CD4-positive, alpha-beta memory T cell (primary cell): ENCODE results near the gene APH1B. TPM values are rescaled to one million over a fixed set of nuclear protein-coding genes. Genes with fewer than 3 reads are reported as not detected.

Experiments
- CTCF ChIA-PET: fragments of 350-600 bp; sonication (Branson Sonifier 250); formaldehyde crosslinking; loops from one replicate; lab custom pipeline; 2021; ENCODE audit warnings: inconsistent platforms; ENCODE audit not compliant: partially characterized antibody; lab: Charles Lee
- POLR2A ChIA-PET: fragments of 350-600 bp; sonication (Branson Sonifier 250); formaldehyde crosslinking; loops from one replicate; lab custom pipeline; 2021; ENCODE audit not compliant: partially characterized antibody; lab: Charles Lee
- DNase-seq, 5 donors: peaks; one replicate each; pipeline versions ENCODE4 v3.0.0 to v3.0.0-alpha.2; 2020 to 2022; ENCODE audit warnings: mixed read lengths in 1 of 5
- H3K27ac ChIP-seq: one replicate; pipeline ENCODE4 v1.7.0; 2013; ENCODE audit warnings: low read depth, low read length
- H3K27me3 ChIP-seq: 2 replicates; pipeline ENCODE4 v1.7.0; 2013; ENCODE audit warnings: mild to moderate bottlenecking, low read length, moderate library complexity; ENCODE audit not compliant: insufficient read depth
- H3K36me3 ChIP-seq: 2 replicates; pipeline ENCODE4 v1.7.0; 2013; ENCODE audit warnings: mild to moderate bottlenecking, low read length, moderate library complexity; ENCODE audit not compliant: insufficient read depth
- H3K4me1 ChIP-seq: 2 replicates; pipeline ENCODE4 v1.7.0; 2013; ENCODE audit warnings: mild to moderate bottlenecking, low read length, moderate library complexity; ENCODE audit not compliant: insufficient read depth
- H3K4me3 ChIP-seq, 2 donors: one replicate each; pipeline ENCODE4 v1.7.0; 2013; ENCODE audit warnings: low read length in 2 of 2, mild to moderate bottlenecking in 1 of 2
- H3K9me3 ChIP-seq, 2 donors: one replicate each; pipeline ENCODE4 v1.7.0; 2013; ENCODE audit warnings: low read length in 2 of 2, control low read depth in 1 of 2; ENCODE audit not compliant: control insufficient read depth in 1 of 2
- H3K27ac Mint-ChIP-seq, 7 donors: one replicate each; pipeline ENCODE4 v1.8.0; 2020 to 2021; ENCODE audit warnings: mixed read lengths in 7 of 7, mild to moderate bottlenecking in 6 of 7, inconsistent platforms in 3 of 7, moderate library complexity in 3 of 7
- H3K27me3 Mint-ChIP-seq, 2 donors: one replicate each; pipeline ENCODE4 v1.8.0; 2020 to 2021; ENCODE audit warnings: mixed read lengths in 2 of 2
- H3K36me3 Mint-ChIP-seq, 2 donors: one replicate each; pipeline ENCODE4 v1.8.0; 2020 to 2021; ENCODE audit warnings: mixed read lengths in 2 of 2, inconsistent platforms in 1 of 2, mild to moderate bottlenecking in 1 of 2
- H3K4me1 Mint-ChIP-seq, 4 donors: one replicate each; pipeline ENCODE4 v1.8.0; 2020 to 2021; ENCODE audit warnings: mixed read lengths in 4 of 4, mild to moderate bottlenecking in 1 of 4
- H3K4me3 Mint-ChIP-seq, 8 donors: one replicate each; pipeline ENCODE4 v1.8.0; 2020 to 2021; ENCODE audit warnings: mixed read lengths in 8 of 8, mild to moderate bottlenecking in 7 of 8, moderate library complexity in 6 of 8, inconsistent platforms in 3 of 8
- H3K9me3 Mint-ChIP-seq, 8 donors: one replicate each; pipeline ENCODE4 v1.8.0; 2020 to 2021; ENCODE audit warnings: mixed read lengths in 8 of 8, mild to moderate bottlenecking in 5 of 8, inconsistent platforms in 3 of 8, moderate library complexity in 1 of 8
- intact Hi-C: fragments of 100-400 bp; cut with micrococcal nuclease; formaldehyde crosslinking; loops from one replicate; pipeline ENCODE4 v1.15.1; 2023
- polyA plus RNA-seq, 2 donors: library from polyadenylated mRNA; unstranded; fragments of 300-500 nt; fragmentation: Illumina TruSeq; gene quantifications; one replicate each; pipeline ENCODE4 v1.2.3, GENCODE V29; 2021
- total RNA-seq, 2 experiments: library from RNA; stranded (reverse); gene quantifications; one replicate each; pipeline ENCODE4 v1.2.3, GENCODE V29; 2021

The APH1B gene
- total and polyA plus RNA-seq, 4 experiments from 2014 or later, result 11.9 to 28.4 (median 18.2) TPM

DNA sequence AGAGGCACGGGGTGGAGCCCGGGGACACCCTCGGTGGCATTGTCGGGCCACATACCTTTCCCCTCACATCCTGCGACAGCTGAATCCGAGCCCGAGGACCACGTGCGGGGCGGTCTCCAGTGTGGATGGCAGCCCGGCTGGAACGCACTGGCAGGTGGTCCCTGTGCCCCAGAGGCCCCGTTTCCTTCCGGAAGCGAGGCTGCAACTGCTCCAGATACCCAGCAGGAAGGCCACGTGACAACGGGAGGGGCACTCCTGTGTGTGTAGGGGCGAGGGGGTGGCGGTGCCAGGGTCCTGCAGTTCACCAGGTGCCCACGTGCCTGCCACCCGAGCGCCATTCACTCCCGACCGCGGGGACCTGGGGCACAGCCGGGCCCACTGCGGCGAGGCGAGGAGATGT is 44.1 kb downstream of the APH1B start:
- CTCF ChIA-PET, result no interaction called here
- DNase-seq, result no peak
- Mint-ChIP-seq H3K4me1 (no peaks in the 10 kb centered on the region), H3K4me3 (no peak overlapping the region), H3K27me3 (peaks cover 0 to 2% of the 10 kb centered on the region in 2 donors), H3K9me3 (no peaks in the 10 kb centered on the region), H3K36me3 (no peaks in the 10 kb centered on the region), H3K27ac (no peak overlapping the region)
- no peaks in the 10 kb centered on the region for H3K4me1 ChIP-seq
- POLR2A ChIA-PET, result no interaction called here
- no peaks in the 10 kb centered on the region for H3K9me3 ChIP-seq
- intact Hi-C loops, result no loop called here
- no peaks in the 10 kb centered on the region for H3K27me3 ChIP-seq
- no peaks in the 10 kb centered on the region for H3K36me3 ChIP-seq
- H3K27ac ChIP-seq, result no peak overlapping the region
- no peak overlapping the region for H3K4me3 ChIP-seq

DNA sequence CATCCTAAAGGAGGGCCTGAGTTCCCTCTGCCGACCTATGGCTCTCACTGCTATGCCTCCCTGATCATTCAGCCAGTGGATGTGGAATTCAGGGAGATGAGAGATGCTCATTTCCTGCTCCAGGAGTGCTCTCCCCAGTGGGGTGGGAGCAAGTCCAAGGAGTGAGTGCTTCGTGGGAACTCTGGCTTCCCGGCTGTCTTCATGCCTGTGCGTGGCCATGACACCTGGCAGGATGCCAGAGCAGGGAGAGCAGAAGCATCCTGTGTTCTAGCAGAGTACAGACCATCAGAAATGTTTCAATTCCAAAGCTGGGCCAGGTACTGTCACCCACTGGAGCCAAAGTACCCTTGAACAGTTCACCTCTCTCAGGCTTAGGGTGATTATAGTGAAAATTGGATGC is 45.1 kb downstream of the APH1B start:
- Histone ChIP-seq H3K4me1 (no peaks in the 10 kb centered on the region), H3K27ac (no peak overlapping the region), H3K36me3 (no peaks in the 10 kb centered on the region), H3K27me3 (no peaks in the 10 kb centered on the region), H3K4me3 (no peak overlapping the region), H3K9me3 (no peaks in the 10 kb centered on the region)
- CTCF ChIA-PET, result no interaction called here
- no peak overlapping the region for H3K4me3 Mint-ChIP-seq
- DNase-seq, result no peak
- intact Hi-C loops, result no loop called here
- no peaks in the 10 kb centered on the region for H3K36me3 Mint-ChIP-seq
- peaks cover 0 to 2% of the 10 kb centered on the region in 2 donors for H3K27me3 Mint-ChIP-seq
- H3K4me1 Mint-ChIP-seq, result no peaks in the 10 kb centered on the region
- no peak overlapping the region for H3K27ac Mint-ChIP-seq
- no peaks in the 10 kb centered on the region for H3K9me3 Mint-ChIP-seq
- POLR2A ChIA-PET, result no interaction called here

DNA sequence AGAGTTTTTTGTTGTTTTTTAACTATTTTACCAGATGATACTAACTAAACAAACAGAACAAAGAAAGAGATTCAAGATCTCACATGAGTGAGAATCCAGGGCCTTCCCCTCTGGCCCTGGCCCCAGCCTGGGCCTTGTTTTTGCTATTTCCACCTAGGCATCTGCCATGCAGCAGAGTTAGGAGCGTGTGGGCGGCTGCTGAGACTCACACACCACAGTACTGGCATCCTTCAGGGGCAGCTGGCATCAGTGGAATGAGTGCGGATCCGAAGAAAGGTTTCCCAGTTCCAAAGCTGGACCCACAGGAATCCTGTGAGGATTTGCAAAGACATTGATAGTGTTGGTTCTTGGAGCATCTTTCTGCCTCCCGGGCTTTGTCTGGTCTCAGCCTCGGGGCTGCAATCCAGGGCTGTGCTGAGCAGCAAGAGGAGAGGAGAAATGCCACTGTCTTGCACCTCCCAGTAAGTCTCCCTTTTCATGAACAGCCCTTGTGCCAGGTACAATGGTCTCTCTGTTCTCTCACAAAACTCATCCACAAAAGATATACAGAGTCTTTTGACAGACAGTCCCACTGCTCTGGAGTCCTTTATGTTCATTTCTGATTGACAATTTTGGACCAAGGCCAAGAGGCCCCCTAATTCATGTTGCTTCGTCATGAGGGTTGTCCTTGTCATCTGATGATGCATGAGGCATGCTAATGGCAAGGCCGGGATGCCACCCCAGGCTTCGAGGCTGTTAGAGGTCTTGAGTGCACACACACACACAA is 46.6 kb downstream of the APH1B start:
- Mint-ChIP-seq H3K4me3 (no peak overlapping the region), H3K27ac (no peak overlapping the region), H3K36me3 (no peaks in the 10 kb centered on the region), H3K9me3 (no peaks in the 10 kb centered on the region), H3K4me1 (no peaks in the 10 kb centered on the region), H3K27me3 (peaks cover 0 to 5% of the 10 kb centered on the region in 2 donors)
- POLR2A ChIA-PET, result no interaction called here
- Histone ChIP-seq H3K4me1 (no peaks in the 10 kb centered on the region), H3K36me3 (no peaks in the 10 kb centered on the region), H3K27ac (no peak overlapping the region), H3K4me3 (no peak overlapping the region), H3K27me3 (no peaks in the 10 kb centered on the region), H3K9me3 (no peaks in the 10 kb centered on the region)
- DNase-seq, result no peak
- CTCF ChIA-PET, result no interaction called here
- intact Hi-C loops, result no loop called here

DNA sequence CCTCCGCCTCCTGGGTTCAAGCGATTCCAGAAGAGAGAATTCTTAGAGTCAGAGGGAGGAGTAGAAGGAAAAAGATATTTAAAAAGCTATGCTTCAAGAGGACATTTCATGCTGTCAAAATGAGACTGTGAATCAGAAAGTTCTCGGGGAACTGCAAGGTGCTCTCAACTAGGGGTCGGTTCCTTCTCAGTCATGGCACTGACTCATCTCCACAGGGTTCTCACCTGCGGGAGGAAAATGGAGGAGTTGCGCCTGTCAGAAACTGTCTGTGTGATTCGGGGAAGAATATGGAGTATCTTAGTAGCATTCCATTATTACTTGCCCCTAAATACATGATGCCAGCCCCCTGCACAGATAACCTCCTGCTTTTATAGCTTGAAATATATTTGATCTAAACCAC is 47.4 kb downstream of the APH1B start:
- Mint-ChIP-seq H3K27ac (no peak overlapping the region), H3K4me1 (no peaks in the 10 kb centered on the region), H3K36me3 (no peaks in the 10 kb centered on the region), H3K9me3 (no peaks in the 10 kb centered on the region), H3K4me3 (no peak overlapping the region), H3K27me3 (peaks cover 0 to 5% of the 10 kb centered on the region in 2 donors)
- no peaks in the 10 kb centered on the region for H3K36me3 ChIP-seq
- H3K4me1 ChIP-seq, result no peaks in the 10 kb centered on the region
- no peaks in the 10 kb centered on the region for H3K9me3 ChIP-seq
- DNase-seq, result no peak
- no peaks in the 10 kb centered on the region for H3K27me3 ChIP-seq
- no peak overlapping the region for H3K27ac ChIP-seq
- no peak overlapping the region for H3K4me3 ChIP-seq
- ChIA-PET CTCF (no interaction called here), POLR2A (no interaction called here)
- intact Hi-C loops, result no loop called here

DNA sequence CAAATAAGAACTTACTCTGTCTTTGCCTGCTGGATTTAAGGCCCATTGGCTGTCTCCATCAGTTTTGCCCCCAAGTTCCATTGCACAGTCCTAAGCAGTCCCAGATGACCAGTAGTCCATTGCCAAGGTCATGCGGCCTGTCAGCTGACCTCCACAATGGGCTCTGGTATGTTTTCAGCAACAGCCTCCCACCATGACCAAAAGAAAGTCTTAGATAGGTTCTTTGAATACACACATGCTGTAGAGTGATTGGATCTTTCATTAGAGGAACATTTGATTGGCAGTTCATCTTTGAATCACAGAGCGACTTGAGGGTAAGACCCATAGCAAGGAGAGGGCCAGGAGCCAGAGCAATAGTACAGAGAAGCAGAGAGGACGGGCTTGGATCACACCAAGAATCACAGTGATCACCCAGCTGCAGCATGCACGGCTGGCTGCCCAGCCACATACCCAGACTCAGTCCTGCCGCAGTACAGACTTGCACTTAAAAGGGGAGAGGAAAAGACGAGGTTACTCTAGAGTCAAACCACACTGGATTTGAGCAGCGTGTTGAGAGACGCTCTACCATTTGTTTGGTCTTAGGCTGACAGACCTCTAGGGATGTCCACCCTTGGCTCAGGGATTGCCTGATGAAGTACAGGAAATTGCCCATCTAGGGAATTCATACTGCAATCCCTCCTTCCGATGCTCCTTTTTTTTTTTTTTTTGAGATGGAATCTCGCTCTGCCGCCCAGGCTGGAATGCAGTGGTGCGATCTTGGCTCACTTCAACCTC is 50.4 kb downstream of the APH1B start:
- no peaks in the 10 kb centered on the region for H3K4me1 Mint-ChIP-seq
- ChIA-PET CTCF (no interaction called here), POLR2A (no interaction called here)
- no peaks in the 10 kb centered on the region for H3K9me3 Mint-ChIP-seq
- Histone ChIP-seq H3K36me3 (no peaks in the 10 kb centered on the region), H3K27me3 (no peaks in the 10 kb centered on the region), H3K4me3 (no peak overlapping the region), H3K27ac (no peak overlapping the region), H3K9me3 (no peaks in the 10 kb centered on the region), H3K4me1 (no peaks in the 10 kb centered on the region)
- no peak overlapping the region for H3K4me3 Mint-ChIP-seq
- H3K27ac Mint-ChIP-seq, result no peak overlapping the region
- peaks cover 0 to 5% of the 10 kb centered on the region in 2 donors for H3K27me3 Mint-ChIP-seq
- intact Hi-C loops, result no loop called here
- no peak for DNase-seq
- no peaks in the 10 kb centered on the region for H3K36me3 Mint-ChIP-seq

DNA sequence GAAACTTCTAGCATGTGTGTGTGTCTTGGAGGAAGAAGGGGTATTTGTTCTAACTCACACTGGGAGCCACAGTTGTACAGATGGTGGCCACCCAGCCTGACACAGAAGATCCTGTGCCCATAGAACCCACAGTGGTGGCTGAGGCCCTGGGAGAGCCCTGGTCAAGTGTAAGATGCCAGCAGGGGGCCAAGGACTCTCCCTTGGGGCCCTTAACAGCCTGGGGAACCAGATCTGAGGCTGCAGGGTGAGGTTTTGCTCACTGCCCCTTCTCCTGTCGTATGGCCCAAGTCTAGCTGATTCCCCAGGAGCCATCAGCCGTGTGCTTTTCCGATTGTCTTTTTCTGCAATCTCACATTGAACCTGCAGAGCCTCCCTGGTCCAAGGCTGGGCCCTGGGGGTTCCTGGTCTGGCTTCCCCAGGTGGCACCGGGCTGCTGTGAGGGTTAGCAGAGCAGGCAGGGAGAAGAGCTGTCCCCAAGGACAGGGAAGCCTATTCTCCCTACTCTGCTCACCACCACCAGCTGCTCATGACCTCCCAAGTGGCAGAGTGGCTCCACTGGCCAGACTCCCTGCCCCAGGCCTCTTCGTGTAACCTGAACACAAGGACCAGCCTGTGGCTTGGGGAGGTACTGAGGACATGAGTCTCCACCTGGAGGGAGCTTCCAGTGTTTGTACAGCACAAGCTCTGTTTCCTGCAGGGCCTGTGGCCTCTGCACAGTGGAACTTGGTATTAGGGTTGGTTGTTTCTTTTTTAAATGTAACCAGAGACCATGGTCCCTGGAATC is 52.4 kb downstream of the APH1B start:
- H3K4me1 Mint-ChIP-seq, result no peaks in the 10 kb centered on the region
- CTCF ChIA-PET, result no interaction called here

DNA sequence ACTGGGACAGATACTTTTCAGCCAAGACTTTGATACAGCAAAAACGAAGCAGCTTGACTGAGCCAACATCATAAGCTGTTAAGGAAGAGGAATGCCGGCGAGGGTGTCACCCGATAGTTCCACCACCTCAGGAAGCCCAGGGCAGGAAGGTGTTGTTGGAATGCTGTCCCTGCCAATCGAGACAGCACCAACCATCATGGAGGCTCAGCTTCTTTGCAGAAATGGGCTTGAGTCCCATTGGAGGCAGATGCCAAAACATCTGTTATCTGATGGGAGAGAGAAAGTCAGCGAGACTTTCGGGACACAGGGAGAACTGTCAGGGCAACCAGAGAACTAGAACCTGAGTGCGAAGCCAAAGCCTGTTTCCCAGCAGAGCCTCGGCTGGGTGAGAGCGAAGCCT is 53.5 kb downstream of the APH1B start:
- H3K27me3 Mint-ChIP-seq, result peaks cover 0 to 3% of the 10 kb centered on the region in 2 donors
- no peaks in the 10 kb centered on the region for H3K9me3 ChIP-seq
- no peaks in the 10 kb centered on the region for H3K36me3 Mint-ChIP-seq
- no peaks in the 10 kb centered on the region for H3K4me1 ChIP-seq
- H3K4me3 ChIP-seq, result no peak overlapping the region
- H3K27ac ChIP-seq, result no peak overlapping the region
- no peak overlapping the region for H3K27ac Mint-ChIP-seq
- no peak for DNase-seq
- intact Hi-C loops, result no loop called here
- H3K4me1 Mint-ChIP-seq, result no peaks in the 10 kb centered on the region
- H3K27me3 ChIP-seq, result no peaks in the 10 kb centered on the region
- CTCF ChIA-PET, result no interaction called here
- H3K36me3 ChIP-seq, result no peaks in the 10 kb centered on the region
- POLR2A ChIA-PET, result no interaction called here
- H3K4me3 Mint-ChIP-seq, result no peak overlapping the region
- no peaks in the 10 kb centered on the region for H3K9me3 Mint-ChIP-seq

More for the DNA sequence above, 52.4 kb downstream of the APH1B start:
- H3K27me3 ChIP-seq, result no peaks in the 10 kb centered on the region
- Mint-ChIP-seq H3K36me3 (no peaks in the 10 kb centered on the region), H3K27ac (no peak overlapping the region), H3K9me3 (no peaks in the 10 kb centered on the region), H3K4me3 (no peak overlapping the region), H3K27me3 (peaks cover 0 to 5% of the 10 kb centered on the region in 2 donors)
- no peak overlapping the region for H3K27ac ChIP-seq
- intact Hi-C loops, result no loop called here
- H3K4me3 ChIP-seq, result no peak overlapping the region
- POLR2A ChIA-PET, result no interaction called here
- no peaks in the 10 kb centered on the region for H3K36me3 ChIP-seq
- DNase-seq, result no peak
- H3K4me1 ChIP-seq, result no peaks in the 10 kb centered on the region
- no peaks in the 10 kb centered on the region for H3K9me3 ChIP-seq
